GM21515 (cell line): ENCODE results near the gene PLEKHA8.

Experiments
- ATAC-seq: cut with Tn5 transposase; IDR thresholded peaks from one replicate; pipeline ENCODE4 v1.9.1; 2021; ENCODE audit not compliant: unreplicated experiment

PLEKHA8 gene

DNA sequence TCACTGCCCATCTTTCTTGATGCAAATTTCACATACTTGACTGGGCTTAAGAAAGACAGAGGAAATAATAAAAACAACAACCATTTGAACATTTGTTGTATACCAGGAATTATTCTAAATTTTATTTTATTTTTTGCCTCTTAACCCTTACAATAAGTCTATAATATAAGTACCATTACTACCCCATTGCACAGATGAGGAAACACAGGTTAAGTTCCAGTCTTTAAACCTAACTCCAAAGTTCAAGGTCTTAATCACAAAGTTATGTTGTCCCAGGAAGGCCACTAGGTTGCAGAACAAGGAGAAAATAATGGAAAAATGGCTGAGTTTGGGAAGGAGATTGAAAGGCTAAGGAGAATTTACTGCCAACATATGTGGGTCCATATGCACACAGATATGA is 5.2 kb upstream of the PLEKHA8 start:
- ATAC-seq = no peak

DNA sequence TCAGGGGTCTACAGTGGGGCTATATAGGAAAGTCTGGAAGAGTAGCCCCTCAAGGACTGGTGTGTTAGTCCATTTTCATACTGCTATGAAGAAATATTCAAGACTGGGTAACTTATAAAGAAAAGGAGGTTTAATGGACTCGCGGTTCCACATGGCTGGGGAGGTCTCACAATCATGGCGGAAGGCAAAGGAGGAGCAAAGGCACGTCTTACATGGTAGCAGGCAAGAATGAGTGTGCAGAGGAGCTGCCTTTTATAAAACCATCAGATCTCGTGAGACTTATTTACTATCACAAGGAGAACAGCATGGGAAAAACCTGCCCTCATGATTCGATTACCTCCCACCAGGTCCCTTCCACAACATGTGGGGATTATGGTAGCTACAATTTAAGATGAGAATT is 4.7 kb upstream of the PLEKHA8 start:
- ATAC-seq = no peak

DNA sequence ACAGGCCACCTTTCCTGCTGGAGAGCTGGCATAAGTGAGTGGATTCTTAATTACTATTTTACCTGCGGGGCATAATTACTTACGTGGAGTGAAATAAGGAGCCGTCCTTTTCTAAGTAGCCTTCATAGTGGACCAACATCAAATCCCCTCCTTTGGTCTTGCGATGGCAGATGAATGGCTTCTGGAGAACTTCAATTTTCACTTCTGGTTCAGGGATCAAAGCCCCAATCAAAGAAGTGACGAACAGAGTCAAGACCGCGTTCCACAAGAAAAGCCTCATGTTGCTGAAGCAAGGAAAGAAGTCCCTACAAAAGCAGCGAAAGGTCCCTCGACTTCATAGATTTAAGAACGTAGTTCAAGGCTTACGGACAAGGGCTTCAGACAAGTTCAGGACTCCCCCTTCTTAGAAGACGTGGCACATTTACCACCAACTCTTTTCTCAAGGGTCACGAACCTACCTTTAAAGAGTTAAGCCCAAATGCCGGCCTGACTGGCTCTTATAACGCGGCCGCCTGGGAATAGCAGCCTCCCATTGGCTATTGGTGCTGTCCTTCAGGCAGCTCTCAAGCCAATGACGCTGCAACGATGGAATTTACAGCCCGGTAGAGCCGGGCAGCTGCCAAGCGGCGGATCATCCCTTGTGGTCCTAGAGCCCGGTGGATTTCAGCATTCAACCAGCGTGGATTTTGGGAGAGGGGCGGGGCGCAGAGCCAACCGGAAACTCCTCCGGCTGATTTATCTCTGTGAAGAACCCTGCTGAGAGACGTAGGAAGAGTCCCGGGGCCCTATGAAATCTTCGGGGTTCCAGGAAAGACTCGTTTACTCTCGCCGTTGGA is 1.8 kb upstream of the PLEKHA8 start, which contains the start of gene FKBP14:
Gene FKBP14 (minus strand): TSS at position 474 of the 836 bp plus-strand sequence. CDS start 194 bp downstream, at position 280.
- ATAC-seq = peak; percentile 78

DNA sequence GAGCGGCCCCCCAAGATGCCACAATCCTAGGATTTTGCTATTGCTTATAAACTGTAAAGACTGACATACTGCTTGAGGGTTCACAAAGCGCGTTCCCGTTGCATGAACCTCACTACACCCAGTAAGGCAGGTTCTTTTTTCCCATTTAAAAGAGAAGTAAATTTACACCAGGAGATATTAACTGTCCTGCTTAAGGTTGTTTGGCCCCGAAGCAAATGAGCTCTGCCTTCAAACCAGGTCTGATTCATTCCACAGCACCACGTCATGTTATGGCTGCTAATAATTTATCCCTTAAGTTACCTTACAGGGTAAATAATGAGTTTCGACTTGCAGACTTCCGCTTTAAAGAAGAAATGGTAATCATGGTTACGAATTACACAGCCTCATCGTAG is 1.2 kb upstream of the PLEKHA8 start:
- ATAC-seq = no peak

DNA sequence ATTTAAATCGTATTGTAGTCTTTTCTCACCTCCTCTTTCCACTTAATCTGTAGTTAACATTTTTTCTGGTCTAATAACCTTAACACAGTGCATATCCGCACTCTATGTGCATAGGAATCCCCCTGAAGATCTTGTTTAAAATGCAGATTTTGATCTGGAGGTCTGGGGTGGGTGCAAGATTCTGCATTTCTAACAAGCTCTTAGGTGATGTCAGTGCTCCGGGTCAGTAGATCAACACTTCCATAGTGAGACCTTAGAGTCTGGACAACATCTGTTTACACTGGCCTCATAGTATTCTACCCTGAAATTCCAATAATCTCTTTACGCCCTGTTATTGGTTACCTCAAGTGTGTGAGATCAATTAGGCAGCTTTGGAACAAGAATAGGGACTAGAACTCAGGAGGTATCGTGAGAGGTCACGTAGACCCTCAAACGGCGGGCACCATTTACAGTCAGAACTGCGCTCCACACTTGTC is 434 bp upstream of the PLEKHA8 start:
- no peak for ATAC-seq

DNA sequence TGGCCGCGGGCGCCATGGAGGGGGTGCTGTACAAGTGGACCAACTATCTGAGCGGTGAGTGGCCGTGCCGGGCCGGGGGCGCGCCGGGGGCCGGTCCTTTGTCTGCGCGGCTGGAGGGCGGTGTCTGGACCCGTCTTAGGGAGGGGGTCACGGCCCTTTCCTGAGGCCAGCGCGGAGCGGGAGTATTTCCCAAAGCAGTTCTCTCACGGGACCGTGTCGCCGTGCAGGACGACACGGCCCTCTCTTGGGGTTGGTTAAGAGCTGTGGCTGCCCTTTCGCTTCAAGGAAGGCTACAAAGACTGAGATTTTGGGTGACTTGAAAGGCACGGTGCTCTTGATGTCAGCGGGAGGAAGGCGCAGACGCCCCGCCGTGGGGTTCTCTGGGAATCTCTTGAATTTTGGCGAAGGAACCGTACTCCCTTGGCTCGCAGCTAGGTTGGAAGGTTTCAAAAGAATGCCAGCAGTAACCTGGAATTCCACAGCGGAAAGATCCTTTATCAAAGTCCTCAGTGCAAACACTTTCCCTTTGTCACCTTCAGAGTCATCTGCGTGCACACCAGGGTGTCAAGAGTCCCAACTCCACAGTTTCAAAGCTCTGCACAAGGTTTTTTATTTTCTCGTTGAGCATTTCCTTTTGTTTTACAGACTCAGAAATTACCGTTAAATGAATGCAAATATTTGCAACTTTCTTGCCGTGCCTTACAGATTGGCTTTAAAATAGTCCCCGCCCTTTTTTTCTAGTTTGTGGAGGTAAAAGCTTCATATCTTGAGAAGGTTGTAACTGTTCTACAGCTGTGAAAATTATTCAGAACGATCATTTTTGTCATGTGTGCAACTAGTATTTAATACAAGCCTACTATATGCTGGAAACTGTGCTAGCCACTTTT is 780 bp downstream of the PLEKHA8 start:
- ATAC-seq = peak; percentile 29

DNA sequence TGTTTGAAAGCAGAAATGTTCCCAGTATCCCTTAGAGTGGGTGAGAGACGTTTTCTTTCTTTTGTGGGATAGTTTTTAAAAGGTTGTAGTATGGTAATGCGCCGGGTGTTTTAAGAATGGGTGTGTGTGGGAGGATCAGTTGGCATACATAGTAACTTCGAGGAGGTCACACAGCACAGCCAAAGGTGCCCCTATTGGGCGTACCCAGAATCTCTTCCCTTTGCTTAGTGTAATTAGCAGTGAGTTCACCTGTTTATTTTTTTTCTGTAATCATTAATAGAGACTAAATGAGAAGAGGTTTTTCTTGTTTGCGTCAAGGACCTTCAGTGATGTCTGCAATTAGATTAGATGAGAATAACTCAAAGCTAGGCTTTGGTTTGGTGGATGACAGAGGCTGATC is 1.5 kb downstream of the PLEKHA8 start:
- no peak for ATAC-seq

DNA sequence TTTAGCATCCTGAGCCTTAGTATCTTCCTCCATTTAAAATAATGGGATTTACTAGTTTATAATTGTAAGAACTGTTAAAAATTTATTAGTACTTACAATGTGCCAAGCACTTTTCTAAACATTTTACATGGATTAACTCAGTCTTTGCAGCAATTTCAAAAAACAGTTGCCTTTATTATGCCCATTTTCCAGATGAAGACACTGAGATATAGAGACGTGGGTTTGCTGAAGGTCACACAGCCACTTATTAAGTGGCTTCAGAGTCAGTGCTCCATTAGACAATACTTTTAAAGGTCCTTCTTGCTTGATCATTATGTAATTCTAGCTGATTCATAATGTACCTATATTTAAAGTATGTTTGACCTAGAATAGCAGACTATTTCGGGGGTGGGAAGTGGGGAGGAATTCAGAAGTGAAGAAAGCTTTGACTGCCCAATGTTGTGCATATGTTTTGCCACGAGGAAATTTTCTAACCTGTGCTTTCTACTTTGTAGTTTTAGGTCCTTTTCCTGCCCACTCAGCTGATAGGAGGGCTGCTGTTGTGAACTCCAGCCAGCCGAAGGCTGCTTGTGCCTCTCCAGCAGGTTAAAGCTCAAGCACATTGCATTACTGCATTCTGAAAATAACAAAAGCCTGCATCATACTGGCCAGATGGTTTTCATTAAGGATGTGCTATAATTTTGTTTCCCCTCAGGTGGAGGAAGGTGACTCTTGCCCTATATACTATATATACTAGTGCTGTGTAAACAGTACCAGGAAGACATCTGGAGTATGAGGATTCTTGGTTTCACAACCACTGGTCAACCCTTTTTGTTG is 4.3 kb downstream of the PLEKHA8 start:
- ATAC-seq = no peak

DNA sequence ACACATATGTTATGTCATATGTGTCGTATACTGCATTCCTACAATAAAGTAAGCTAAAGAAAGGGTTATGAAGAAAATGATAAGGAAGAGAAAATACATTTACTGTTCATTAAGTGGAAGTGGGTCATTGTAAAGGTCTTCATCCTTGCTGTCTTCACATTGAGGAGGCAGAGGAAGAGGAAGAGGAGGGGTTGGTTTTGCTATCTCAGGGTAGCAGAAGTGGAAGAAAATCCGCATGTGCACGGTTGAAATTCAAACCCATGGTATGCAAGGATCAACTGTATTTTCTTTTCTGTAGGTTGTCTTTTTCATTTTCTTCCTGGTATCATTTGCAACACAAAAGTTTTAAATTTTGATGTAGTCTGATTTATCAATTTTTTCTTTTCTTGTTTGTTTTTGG is 6.3 kb downstream of the PLEKHA8 start:
- no peak for ATAC-seq

DNA sequence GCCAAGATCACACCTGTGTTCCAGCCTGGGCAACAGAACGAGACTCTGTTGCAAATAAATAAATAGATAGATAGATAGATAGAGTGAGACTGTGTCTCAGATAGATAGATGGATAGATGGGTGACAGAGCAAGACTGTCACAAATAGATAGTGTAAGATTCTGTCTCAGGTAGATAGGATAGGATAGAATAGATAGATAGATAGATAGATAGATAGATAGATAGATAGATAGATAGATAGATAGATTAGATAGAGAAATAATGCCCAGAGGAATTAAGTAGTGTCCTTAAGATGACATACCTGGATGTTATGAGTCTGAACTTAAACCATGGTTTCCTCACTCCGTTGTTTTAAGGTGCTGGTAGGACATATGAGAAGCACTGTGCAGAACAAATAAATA is 8.0 kb downstream of the PLEKHA8 start:
- ATAC-seq = no peak

DNA sequence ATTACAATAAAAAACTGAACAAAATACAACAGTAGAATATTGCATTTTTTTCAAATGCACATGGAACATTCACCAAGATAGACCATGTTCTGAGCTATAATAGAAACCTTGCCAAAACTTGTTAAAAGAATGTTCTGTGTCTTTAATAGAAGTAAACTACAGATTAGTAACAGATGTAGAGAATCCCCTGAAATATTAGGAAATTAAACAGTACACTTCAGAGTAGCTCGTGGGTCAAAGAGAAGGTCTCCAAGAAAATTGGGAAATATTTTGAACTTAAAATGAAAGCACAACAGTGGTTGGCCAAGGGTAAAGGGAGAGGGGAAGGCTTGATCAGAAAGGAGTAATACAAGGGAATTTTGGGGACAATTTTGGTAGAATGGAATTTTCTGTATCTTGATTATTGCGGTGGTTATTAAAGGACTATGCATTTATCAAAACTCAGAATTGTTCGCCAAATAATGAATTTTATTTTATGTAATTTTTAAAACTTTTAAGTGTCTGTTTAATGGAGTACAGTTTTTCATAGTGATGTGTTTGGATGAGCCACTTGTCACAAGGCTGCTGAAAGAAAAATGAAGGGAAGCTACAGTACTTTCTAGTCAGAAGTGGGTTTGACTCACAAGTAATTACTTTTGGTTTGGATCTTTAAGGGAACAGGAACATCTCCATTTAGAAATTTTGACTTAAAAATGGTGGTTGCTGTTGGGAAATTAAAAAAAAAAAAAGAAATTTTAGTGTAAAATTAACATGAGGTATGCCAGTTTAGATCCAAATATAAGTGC is 10.2 kb downstream of the PLEKHA8 start:
- no peak for ATAC-seq

DNA sequence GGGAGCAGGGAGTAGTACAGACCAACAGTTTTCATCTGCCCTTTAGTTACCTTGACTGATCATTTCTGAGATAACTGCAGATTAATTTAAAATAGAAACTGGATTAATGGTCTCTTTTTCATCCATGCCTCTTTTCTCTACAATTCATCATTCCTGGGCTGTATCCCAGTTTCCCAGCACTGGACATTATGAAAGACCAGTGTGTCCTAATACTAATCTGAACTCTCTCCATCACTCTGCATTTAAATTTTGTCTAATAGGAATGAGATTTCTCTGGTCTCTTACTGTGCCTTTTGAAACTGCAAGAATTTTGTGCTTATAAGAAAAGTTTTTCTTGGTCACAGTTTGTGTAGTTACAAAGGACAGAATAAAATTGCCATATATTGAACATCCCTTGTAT is 12.7 kb downstream of the PLEKHA8 start:
- no peak for ATAC-seq

DNA sequence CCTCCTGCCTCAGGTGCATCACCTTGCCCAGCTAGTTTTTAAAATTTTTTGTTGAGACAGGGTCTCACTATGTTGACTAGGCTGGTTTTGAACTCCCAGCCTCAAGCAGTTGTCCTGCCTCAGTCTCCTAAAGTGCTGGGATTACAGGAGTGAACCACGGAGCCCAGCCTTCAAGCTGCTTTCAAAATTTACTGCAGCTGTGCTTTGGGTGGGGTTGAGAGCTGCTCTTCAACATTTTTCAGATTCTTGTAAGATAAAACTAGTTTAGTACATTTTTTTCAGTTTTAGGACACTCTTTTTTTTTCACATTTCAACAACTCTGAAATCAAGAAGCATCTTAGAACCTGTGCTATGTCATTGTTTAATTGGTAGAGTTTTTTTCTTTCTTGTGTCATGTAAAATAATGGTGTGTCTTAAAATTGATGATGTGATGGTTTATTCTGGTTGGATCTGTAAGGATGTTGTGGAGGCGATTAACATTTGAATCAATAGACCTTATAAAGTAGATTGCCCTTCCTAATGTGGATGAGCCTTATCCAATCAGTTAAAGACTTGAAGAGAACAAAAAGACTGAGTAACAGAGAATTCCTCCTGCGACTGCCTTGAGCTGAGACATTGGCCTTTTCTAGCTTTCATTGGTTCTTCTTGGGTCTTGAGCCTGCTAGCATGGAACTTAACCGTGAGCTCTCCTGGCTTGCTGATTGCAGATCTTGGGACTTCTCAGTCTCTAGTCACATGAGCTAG is 13.5 kb downstream of the PLEKHA8 start:
- no peak for ATAC-seq

DNA sequence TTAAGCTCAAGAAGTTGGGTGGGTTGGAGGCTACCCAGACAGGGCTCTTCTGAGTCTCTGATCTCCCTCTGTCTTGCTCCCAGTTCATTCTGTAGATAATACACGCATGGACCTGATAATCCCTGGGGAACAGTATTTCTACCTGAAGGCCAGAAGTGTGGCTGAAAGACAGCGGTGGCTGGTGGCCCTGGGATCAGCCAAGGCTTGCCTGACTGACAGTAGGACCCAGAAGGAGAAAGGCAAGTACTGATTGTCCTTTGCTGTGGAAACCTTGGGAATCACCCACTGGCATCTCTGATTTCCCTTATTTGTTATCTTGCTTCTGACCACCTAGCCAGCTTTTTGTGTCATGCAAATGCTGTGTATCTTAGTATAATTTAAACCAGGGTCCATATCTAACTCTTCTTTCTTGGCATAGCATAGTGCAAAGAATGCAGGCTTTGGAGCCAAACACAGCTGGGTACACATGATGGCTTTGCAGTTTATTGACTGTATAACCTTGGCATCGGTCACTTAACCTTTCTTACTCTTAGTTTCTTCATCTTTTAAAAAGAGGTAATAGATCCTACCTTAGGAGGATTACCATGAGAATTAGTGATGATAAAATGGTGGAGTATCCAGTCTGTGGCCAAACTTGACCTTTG is 18.0 kb downstream of the PLEKHA8 start:
- no peak for ATAC-seq

DNA sequence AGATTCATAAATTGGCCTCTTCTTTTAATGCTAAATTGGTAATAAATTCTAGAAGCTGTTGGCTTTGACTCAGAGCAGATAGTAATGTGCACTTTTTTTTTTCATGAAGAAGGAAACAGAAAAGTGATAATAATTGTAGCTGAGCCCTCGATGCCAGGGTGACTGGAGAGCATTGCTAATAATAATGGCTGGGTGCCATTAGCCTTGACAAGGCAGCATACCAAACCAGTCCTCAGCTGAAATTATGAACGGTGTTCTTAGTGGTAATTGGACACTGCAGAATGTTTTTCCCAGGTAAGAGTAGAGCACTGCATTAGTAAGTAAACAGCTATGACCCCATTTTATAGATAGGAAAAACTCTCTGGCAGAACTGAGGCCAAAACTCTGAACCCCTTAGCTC is 18.9 kb downstream of the PLEKHA8 start:
- no peak for ATAC-seq

DNA sequence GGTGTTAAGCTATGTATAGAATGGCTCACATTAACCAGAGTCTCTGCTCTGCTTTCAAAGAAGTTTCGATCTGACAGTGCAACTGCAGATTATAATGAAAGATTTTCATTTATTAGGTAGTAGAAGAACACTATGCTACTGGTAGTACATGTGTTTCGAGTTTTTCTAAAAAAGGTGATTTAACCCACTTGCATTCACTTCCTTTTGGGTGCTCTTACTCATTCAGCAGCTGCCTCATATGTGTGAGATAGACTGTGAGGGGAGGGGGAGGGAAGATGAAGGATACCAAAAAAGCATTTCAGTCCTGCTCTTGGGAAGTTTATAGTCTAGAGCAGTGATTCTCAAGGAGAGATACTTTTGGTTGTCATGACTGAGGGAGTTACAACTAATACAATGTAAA is 20.4 kb downstream of the PLEKHA8 start:
- no peak for ATAC-seq

DNA sequence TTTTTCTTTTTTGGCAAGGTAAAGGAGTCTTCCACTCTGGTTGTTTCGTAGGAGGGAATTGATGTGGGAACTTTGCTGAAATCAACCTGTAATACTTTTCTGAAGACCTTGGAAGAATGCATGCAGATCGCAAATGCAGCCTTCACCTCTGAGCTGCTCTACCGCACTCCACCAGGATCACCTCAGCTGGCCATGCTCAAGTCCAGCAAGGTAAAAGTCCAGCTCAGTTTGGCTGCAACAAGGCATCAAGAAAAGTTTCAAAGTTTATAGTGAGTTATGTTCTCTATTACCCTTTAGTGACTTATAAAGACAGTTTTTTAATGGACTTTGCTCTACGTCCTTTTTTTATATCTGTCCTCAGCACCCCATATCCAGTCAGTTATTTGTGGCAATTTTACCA is 21.0 kb downstream of the PLEKHA8 start:
- no peak for ATAC-seq

DNA sequence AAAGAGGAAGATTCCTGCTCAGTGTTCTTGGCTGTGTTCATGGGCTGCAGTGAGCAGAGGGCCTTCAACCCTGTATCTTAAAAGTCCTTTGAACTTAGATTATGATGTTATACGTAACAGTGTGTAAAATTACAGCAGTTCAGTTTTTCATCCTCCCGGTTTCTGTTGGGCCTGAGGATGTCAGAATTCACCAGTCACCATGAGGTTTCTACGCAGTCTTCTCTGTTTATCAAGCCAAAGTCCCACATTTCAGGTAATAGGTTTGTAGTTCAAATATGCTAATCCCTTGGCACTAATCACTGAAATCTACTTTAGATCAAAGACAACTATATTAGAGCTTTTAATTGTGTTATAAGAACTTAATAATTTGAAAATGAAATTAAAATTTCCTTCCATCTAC is 24.9 kb downstream of the PLEKHA8 start:
- ATAC-seq = no peak

DNA sequence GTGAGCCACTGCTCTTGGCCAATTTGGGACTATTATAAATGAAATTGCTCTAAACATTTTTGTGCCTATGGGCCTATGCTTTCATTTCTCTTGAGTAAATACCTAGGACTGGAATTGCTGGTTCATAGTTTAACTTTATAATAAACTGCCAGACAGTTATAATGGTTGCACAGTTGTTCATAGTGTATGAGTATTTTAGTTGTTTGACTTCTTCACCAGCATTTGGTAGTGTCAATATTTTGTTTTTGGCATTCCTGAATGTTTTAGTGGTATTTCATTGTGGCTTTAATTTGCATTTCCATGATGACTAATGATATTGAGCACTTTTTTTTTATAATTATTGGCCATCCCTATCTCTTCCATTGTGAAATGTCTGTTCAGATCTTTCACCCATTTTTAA is 29.5 kb downstream of the PLEKHA8 start:
- no peak for ATAC-seq
